ENCODE measurements around the gene OR6C68. TPM values are rescaled to one million over a fixed set of nuclear protein-coding genes. Genes with fewer than 3 reads are reported as not detected.
"Not testable (repeated sequence)": the region's sequence is repeated elsewhere in the genome, so short reads cannot be mapped to it uniquely, and the experiment has no call there.

Gene OR6C68
- total RNA-seq, 4 donors from 2014 or later, result not detected

- H3K4me1 ChIP-seq, result no peaks in the 10 kb centered on the region
- no peaks in the 10 kb centered on the region for H3K36me3 ChIP-seq
- no peak for DNase-seq
- no peak overlapping the region for H3K27ac ChIP-seq
- no peaks in the 10 kb centered on the region for H3K27me3 ChIP-seq
- TF ChIP-seq CTCF (IDR thresholded peaks at IDR 0.05) (no peak), POLR2A (IDR thresholded peaks at IDR 0.05) (no peak)
- H3K9me3 ChIP-seq, result no peaks in the 10 kb centered on the region
- H3K4me3 ChIP-seq, result no peak overlapping the region
Measured at GRCh38 chr12:55467836-55468235, 24.3 kb upstream of the OR6C68 start.

DNA sequence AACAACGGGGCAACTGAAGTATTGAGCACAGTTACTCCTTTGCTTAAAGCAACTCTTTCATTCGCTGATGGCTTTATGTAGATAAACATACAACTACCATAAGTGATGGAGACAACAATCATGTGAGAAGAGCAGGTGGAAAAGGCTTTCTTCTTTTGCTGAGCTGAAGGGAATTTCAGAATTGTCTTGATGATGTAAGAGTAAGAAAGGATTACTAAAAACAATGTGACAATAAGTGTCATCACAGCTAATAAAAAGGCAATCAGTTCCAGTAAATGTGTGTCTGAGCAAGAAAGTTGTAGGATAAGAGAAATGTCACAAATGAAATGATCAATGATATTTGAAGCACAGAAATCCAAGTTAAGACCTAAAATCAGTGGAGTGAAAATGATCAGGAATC lies 22.9 kb upstream of the OR6C68 start:
- Histone ChIP-seq H3K27ac (no peak overlapping the region), H3K9me3 (no peaks in the 10 kb centered on the region), H3K4me1 (no peaks in the 10 kb centered on the region), H3K27me3 (no peaks in the 10 kb centered on the region), H3K36me3 (no peaks in the 10 kb centered on the region), H3K4me3 (no peak overlapping the region)
- TF ChIP-seq CTCF (IDR thresholded peaks at IDR 0.05) (no peak), POLR2A (IDR thresholded peaks at IDR 0.05) (no peak)
- DNase-seq, result no peak

- Histone ChIP-seq H3K4me1 (no peaks in the 10 kb centered on the region), H3K27me3 (no peaks in the 10 kb centered on the region)
Measured at GRCh38 chr12:55470088-55470829, 21.9 kb upstream of the OR6C68 start, which contains the start of gene OR6C70. Gene OR6C70, minus strand, starts transcription at chr12:55470138. Its CDS starts 0 bp downstream, at chr12:55470138.

DNA sequence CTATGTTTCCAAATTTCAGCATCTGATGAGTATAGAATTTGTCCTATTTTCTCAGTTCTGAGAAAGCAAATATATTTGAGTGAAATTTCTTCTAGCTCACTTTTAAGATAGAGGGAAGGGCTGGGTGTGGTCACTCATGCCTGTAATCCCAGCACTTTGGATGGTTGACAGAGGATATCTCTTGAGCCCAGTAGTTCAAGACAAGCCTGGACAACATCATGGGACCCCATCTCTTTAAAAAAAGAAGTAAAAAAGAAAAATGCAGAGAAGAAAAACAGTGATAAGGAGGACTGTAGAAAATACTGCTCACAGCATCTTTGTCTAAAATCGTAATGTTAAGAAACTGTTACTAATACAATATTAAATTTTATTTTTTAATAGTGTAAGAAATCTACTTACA lies 19.9 kb upstream of the OR6C68 start:
- TF ChIP-seq CTCF (IDR thresholded peaks at IDR 0.05), result no peak
- TF ChIP-seq POLR2A (IDR thresholded peaks at IDR 0.05), result no peak
- Histone ChIP-seq H3K4me1 (no peaks in the 10 kb centered on the region), H3K36me3 (no peaks in the 10 kb centered on the region), H3K27ac (no peak overlapping the region), H3K4me3 (no peak overlapping the region), H3K9me3 (no peaks in the 10 kb centered on the region), H3K27me3 (no peaks in the 10 kb centered on the region)
- no peak for DNase-seq

More at GRCh38 chr12:55470088-55470829, 21.9 kb upstream of the OR6C68 start, which contains the start of gene OR6C70:
- no peaks in the 10 kb centered on the region for H3K36me3 ChIP-seq
- no peak for DNase-seq
- no peak within 1 kb of the TSS for H3K27ac ChIP-seq
- H3K9me3 ChIP-seq, result no peaks in the 10 kb centered on the region
- TF ChIP-seq POLR2A (IDR thresholded peaks at IDR 0.05) (no peak), CTCF (IDR thresholded peaks at IDR 0.05) (no peak)
- no peak within 1 kb of the TSS for H3K4me3 ChIP-seq

DNA sequence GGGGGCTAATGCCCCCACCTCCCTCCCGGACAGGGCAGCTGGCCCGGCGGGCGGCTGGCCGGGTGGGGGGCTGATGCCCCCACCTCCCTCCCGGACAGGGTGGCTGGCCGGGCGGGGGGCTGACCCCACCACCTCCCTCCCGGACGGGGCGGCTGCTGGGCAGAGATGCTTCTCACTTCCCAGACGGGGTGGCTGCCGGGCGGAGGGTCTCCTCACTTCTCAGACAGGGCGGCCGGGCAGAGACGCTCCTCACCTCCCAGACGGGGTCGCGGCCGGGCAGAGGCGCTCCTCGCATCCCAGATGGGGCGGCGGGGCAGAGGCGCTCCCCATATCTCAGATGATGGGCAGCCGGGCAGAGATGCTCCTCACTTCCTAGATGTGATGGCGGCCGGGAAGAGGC lies 13.0 kb upstream of the OR6C68 start:
- not testable (repeated sequence) for H3K27ac ChIP-seq, DNase-seq, H3K27me3 ChIP-seq, H3K4me1 ChIP-seq, H3K4me3 ChIP-seq, H3K36me3 ChIP-seq, H3K9me3 ChIP-seq

DNA sequence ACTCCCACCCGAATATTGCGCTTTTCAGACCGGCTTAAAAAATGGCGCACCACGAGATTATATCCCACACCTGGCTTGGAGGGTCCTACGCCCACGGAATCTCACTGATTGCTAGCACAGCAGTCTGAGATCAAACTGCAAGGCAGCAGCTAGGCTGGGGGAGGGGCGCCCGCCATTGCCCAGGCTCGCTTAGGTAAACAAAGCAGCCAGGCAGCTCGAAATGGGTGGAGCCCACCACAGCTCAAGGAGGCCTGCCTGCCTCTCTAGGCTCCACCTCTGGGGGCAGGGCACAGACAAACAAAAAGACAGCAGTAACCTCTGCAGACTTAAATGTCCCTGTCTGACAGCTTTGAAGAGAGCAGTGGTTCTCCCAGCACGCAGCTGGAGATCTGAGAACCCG lies 7.9 kb upstream of the OR6C68 start:
- H3K36me3 ChIP-seq, H3K27me3 ChIP-seq, H3K4me3 ChIP-seq, H3K4me1 ChIP-seq, H3K9me3 ChIP-seq, DNase-seq, H3K27ac ChIP-seq: not testable (repeated sequence)

DNA sequence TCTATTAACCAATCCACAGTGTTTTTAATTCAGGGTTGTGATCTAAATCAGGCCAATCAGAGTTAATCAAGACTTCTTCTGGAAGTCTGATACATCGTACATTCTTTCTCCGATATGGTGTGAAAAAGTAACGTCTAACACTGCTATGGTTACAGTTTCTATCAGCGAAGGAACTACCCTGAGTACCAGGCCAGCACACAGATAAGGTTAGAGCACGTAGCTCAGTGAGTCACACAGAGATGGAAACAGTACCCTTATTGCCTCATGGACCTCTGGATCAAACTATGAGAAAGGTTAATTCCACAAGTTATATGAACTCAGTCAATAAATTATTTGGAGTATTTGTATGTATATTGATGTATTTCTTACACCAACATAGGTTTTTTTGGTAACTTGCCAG lies 3.3 kb downstream of the OR6C68 start:
- Histone ChIP-seq H3K27ac (no peak overlapping the region), H3K4me3 (no peak overlapping the region)
- DNase-seq, result no peak

More for the DNA sequence above, 3.3 kb downstream of the OR6C68 start:
- Histone ChIP-seq H3K9me3 (no peaks in the 10 kb centered on the region), H3K4me1 (no peaks in the 10 kb centered on the region), H3K36me3 (no peaks in the 10 kb centered on the region), H3K27me3 (no peaks in the 10 kb centered on the region)
- TF ChIP-seq POLR2A (IDR thresholded peaks at IDR 0.05), result no peak
- TF ChIP-seq CTCF (IDR thresholded peaks at IDR 0.05), result no peak

Measured in Peyer's patch (tissue), 4 donors.